Adrenal gland (tissue), 5 donors: ENCODE data around the gene INVS.

ENCODE experiments used
- POLR2A ChIP-seq, 2 donors: fragments of 450-650 bp; IDR thresholded peaks; one replicate each; pipeline ENCODE4 v1.6.1; 2017; ENCODE audit warnings: antibody characterized with exemption in 2 of 2, mild to moderate bottlenecking in 2 of 2, moderate library complexity in 1 of 2
- TF ChIP-seq, protein P1 (sequence below), 6 experiments: fragments of 450-650 bp in 4 of 6; fragments of 200-600 bp in 2 of 6; sonication (generic) in 1 of 6; IDR thresholded peaks; 1 replicate in 5 of 6; 2 replicates in 1 of 6; pipeline versions ENCODE4 v1.5.1 to v1.8.0; 2016 to 2021; ENCODE audit warnings: antibody characterized with exemption in 6 of 6, mild to moderate bottlenecking in 2 of 6, moderate library complexity in 1 of 6
- donor health status: DM: no; HTN: no; CAD: no.

DNA sequence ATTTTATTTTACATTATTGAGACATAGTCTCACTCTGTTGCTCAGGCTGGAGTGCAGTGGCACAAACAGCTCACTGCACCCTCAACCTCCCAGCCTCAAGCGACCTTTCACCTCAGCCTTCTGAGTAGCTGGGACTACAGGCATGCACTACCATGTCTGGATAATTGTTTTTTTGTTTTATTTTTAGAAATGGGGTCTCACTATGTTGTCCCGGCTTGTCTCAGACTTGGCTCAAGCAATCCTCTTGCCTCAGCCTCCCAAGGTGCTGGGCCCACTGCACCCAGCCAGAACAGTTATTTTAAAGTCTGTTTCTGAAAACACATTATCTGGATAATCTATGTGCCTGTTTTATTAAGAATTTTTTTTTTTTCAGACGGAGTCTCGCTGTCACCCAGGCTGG is 191.7 kb downstream of the INVS start:
- no peak for TF ChIP-seq POLR2A (IDR thresholded peaks at IDR 0.05)
- TF ChIP-seq, protein P1, sequence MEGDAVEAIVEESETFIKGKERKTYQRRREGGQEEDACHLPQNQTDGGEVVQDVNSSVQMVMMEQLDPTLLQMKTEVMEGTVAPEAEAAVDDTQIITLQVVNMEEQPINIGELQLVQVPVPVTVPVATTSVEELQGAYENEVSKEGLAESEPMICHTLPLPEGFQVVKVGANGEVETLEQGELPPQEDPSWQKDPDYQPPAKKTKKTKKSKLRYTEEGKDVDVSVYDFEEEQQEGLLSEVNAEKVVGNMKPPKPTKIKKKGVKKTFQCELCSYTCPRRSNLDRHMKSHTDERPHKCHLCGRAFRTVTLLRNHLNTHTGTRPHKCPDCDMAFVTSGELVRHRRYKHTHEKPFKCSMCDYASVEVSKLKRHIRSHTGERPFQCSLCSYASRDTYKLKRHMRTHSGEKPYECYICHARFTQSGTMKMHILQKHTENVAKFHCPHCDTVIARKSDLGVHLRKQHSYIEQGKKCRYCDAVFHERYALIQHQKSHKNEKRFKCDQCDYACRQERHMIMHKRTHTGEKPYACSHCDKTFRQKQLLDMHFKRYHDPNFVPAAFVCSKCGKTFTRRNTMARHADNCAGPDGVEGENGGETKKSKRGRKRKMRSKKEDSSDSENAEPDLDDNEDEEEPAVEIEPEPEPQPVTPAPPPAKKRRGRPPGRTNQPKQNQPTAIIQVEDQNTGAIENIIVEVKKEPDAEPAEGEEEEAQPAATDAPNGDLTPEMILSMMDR (IDR thresholded peaks at IDR 0.05) = no peak
